Bronchial epithelial cell (primary cell): ENCODE data around the gene RFX4. TPM values are rescaled to one million over a fixed set of nuclear protein-coding genes. Genes with fewer than 3 reads are reported as not detected.

Experiments
- DNase-seq: peaks from one replicate; pipeline ENCODE4 v3.0.0-alpha.2; 2010; ENCODE audit warnings: low read depth
- FAIRE-seq: peaks from 2 replicates; lab custom pipeline; 2011; peaks lifted over from hg19 to GRCh38; lab: Jason Lieb, UNC
- H3K27me3 ChIP-seq: 2 replicates; pipeline ENCODE4 v1.5.1; 2011; ENCODE audit warnings: low read length; ENCODE audit not compliant: control insufficient read depth, insufficient read depth
- H3K36me3 ChIP-seq: 2 replicates; pipeline ENCODE4 v1.5.1; 2011; ENCODE audit warnings: low read length; ENCODE audit not compliant: control insufficient read depth, insufficient read depth
- H3K4me3 ChIP-seq: 2 replicates; pipeline ENCODE4 v1.5.1; 2011; ENCODE audit warnings: mild to moderate bottlenecking, low read depth, low read length, control low read depth
- total RNA-seq: library from RNA; depleted of rRNA; stranded (reverse); fragments of >200 nt; gene quantifications from 2 replicates; pipeline ENCODE4 v1.2.1, GENCODE V29; 2014
- TF ChIP-seq, protein P1 (sequence below): IDR thresholded peaks from 2 replicates; pipeline ENCODE4 v1.5.1; 2011; ENCODE audit warnings: mild to moderate bottlenecking, moderate library complexity, low read length, control low read depth, inconsistent platforms; ENCODE audit not compliant: insufficient read depth, severe bottlenecking

The RFX4 gene
- total RNA-seq, 1 donor from 2014 or later = not detected

DNA sequence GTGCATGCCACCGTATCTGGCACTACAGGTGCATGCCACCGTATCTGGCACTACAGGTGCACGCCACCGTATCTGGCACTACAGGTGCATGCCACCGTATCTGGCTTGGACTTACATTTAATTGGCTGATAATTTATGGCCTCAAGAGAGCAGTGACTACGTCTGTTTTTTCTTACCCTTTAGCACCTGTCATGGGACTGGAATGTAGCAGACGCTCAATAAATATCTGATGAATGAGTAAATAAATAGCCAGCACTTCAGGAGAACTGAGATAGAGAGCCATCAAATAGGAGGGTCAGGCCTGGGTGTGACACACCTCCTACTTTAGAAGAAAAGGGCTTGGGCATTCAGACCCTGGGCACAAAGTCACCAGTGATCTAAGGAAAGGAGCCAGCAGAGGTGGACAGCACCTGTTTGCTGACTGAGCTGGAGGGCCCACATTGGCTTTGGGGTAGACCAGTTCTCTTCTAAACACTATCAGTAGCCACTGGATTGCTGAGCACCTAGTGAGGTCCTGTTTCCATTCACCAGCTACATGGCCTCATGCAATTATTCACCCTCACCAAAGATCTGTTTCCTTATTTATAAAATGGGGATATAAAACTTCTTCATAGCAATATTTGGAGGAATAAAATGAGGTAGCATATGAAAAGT, 50.1 kb downstream of the RFX4 start:
- FAIRE-seq (no peak), DNase-seq (peak; percentile 8)
- Histone ChIP-seq H3K36me3 (no peaks in the 10 kb centered on the region), H3K27me3 (peaks cover 2% of the 10 kb centered on the region), H3K4me3 (no peak overlapping the region)
- TF ChIP-seq, protein P1, sequence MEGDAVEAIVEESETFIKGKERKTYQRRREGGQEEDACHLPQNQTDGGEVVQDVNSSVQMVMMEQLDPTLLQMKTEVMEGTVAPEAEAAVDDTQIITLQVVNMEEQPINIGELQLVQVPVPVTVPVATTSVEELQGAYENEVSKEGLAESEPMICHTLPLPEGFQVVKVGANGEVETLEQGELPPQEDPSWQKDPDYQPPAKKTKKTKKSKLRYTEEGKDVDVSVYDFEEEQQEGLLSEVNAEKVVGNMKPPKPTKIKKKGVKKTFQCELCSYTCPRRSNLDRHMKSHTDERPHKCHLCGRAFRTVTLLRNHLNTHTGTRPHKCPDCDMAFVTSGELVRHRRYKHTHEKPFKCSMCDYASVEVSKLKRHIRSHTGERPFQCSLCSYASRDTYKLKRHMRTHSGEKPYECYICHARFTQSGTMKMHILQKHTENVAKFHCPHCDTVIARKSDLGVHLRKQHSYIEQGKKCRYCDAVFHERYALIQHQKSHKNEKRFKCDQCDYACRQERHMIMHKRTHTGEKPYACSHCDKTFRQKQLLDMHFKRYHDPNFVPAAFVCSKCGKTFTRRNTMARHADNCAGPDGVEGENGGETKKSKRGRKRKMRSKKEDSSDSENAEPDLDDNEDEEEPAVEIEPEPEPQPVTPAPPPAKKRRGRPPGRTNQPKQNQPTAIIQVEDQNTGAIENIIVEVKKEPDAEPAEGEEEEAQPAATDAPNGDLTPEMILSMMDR = no peak

DNA sequence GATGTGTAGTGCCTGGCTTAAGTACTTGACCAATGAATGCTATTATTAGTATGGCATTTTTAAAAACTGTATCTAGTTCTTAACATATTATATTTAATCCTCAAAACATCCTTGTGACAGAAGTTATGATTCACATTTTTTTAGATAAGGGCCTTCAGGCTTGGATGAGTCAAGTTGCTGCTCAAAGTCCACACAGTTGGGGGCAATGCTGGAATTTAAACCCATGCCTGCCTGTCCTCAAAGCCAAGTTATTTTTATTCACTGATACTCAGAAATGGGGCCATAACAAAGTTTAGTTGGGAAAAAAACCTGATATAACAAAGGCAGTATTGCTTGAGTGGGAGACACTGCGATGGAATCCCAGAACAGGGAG, 50.6 kb downstream of the RFX4 start:
- H3K36me3 ChIP-seq = no peaks in the 10 kb centered on the region
- FAIRE-seq (no peak), DNase-seq (no peak)
- H3K4me3 ChIP-seq = no peak overlapping the region
- H3K27me3 ChIP-seq = peaks cover 2% of the 10 kb centered on the region
- TF ChIP-seq, protein P1 = no peak

DNA sequence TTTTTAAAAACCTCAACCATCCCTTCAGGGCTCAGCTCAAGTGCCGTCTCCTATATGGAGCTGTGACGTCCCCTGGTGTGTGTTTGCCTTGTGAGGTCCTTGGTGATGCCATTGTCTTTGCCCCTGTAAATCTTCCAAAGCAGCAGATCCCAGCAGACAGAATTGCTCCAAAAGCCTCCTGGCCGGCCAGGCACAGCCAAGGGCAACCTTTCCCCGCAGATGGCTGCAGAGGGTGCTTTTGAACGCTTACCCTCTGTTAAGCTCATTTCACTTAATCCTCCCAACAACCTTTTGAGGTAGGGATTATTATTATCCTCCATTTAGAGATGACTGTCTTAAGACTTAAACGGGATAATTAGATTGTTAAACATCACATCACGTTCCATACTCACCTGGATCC, 51.4 kb downstream of the RFX4 start:
- DNase-seq = no peak
- H3K4me3 ChIP-seq = no peak overlapping the region
- H3K27me3 ChIP-seq = peaks cover 2% of the 10 kb centered on the region
- TF ChIP-seq, protein P1 = no peak
- no peak for FAIRE-seq
- H3K36me3 ChIP-seq = no peaks in the 10 kb centered on the region

DNA sequence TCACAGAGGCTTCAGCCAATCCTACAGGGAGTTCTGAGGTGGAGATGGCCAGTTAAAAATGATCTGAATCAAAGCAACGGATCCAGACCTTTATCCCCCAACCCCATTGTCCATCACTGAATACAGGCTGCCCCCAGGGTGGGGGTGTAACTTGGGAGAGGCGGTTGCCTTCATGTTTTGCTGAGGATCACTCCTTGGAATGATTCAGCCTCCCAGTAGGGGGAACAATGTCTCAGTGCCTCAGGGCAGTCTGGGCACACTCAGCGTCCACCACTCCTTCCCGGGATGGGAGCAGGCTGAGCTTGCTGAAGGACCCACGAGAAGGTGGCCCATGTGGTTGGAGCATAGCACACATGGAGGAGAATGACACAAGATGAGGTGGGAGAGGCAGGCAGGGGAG, 60.2 kb downstream of the RFX4 start:
- TF ChIP-seq, protein P1 = no peak
- FAIRE-seq (no peak), DNase-seq (no peak)
- H3K36me3 ChIP-seq = no peaks in the 10 kb centered on the region
- H3K27me3 ChIP-seq = no peaks in the 10 kb centered on the region
- no peak overlapping the region for H3K4me3 ChIP-seq

DNA sequence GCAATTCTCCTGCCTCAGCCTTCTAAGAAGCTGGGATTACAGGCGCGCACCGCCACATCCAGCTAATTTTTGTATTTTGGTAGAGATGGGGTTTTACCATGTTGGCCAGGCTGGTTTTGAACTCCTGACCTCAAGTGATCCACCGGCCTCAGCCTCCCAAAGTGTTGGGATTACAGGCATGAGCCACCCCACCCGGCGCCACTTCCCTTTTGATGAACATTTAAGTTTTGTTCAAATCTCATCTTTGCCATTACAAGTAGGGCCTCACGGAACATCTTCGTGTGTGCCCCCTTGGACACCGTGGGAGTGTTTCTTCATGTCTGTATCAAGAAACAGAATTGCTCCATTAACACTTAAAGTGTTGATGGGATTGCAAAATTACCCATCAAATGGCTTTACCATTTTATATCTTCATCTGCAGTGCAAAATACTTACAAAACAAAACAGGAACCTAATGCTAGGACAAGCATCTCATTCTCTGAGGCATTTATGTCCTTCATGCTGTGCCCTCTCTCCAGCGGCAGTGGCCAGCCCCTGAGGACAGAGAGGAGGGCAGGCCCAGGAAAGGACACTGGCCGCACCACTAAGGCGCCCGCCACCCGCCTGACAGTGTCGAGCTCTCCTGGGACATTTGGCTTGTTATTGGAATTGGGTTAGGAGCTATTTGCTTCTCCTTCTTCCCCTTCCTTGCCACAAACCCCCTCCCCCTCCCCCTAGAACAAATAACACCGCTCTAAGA, 61.7 kb downstream of the RFX4 start:
- FAIRE-seq (no peak), DNase-seq (no peak)
- no peaks in the 10 kb centered on the region for H3K27me3 ChIP-seq
- TF ChIP-seq, protein P1 = no peak
- H3K36me3 ChIP-seq = no peaks in the 10 kb centered on the region
- H3K4me3 ChIP-seq = no peak overlapping the region
